Glutamatergic neuron (in vitro differentiated cells): Measurements from ENCODE around the gene MRFAP1. TPM values are rescaled to one million over a fixed set of nuclear protein-coding genes. Genes with fewer than 3 reads are reported as not detected.
A peak's percentile ranks its signal among the peaks of the same experiment; 100 is the strongest.

Source experiments
- DNase-seq: peaks from one replicate; pipeline ENCODE4 v3.0.0; 2022
- H3K27ac Mint-ChIP-seq: one replicate; pipeline ENCODE4 v1.8.0; 2020; ENCODE audit warnings: mild to moderate bottlenecking, mixed read lengths, inconsistent platforms; ENCODE audit not compliant: unreplicated experiment
- H3K27me3 Mint-ChIP-seq: one replicate; pipeline ENCODE4 v1.8.0; 2020; ENCODE audit warnings: mild to moderate bottlenecking, moderate library complexity, mixed read lengths, inconsistent platforms; ENCODE audit not compliant: unreplicated experiment
- H3K36me3 Mint-ChIP-seq: one replicate; pipeline ENCODE4 v1.8.0; 2020; ENCODE audit warnings: mild to moderate bottlenecking, mixed read lengths, inconsistent platforms; ENCODE audit not compliant: unreplicated experiment
- H3K4me1 Mint-ChIP-seq: one replicate; pipeline ENCODE4 v1.8.0; 2020; ENCODE audit warnings: mild to moderate bottlenecking, low read depth, mixed read lengths, inconsistent platforms; ENCODE audit not compliant: unreplicated experiment
- H3K4me3 Mint-ChIP-seq: one replicate; pipeline ENCODE4 v1.8.0; 2020; ENCODE audit warnings: mild to moderate bottlenecking, mixed read lengths, inconsistent platforms; ENCODE audit not compliant: unreplicated experiment
- H3K9me3 Mint-ChIP-seq: one replicate; pipeline ENCODE4 v1.8.0; 2020; ENCODE audit warnings: mild to moderate bottlenecking, moderate library complexity, mixed read lengths, inconsistent platforms; ENCODE audit not compliant: unreplicated experiment
- long read RNA-seq: library from polyadenylated mRNA; unstranded; transcript quantifications from one replicate; pipeline ENCODE4 v2.0.0, GENCODE V29; 2020; ENCODE audit not compliant: unreplicated experiment
- total RNA-seq: library from RNA; stranded (reverse); fragmentation: NEBNext Ultra II Directional; extraction: Animal tissue kit (Norgen Biotek cat#: 25700); gene quantifications from one replicate; pipeline ENCODE4 v1.2.1, GENCODE V29; 2021; ENCODE audit not compliant: unreplicated experiment
- TF ChIP-seq, protein P1 (sequence below): fragments of 200-600 bp; sonication (generic); IDR thresholded peaks from one replicate; pipeline ENCODE4 v1.5.0; 2021; ENCODE audit not compliant: partially characterized antibody, unreplicated experiment

The MRFAP1 gene
- 226 TPM for total RNA-seq
- long read RNA-seq, transcript MRFAP1-202 (2 exons, 1,584 nt), result major isoform, 238 of 343 reads
- long read RNA-seq, transcript MRFAP1-201 (3 exons, 2,049 nt), result minor isoform, 104 of 343 reads
- long read RNA-seq, partial matches to known transcripts, result 0 of 343 reads
- long read RNA-seq, other reads (novel, unspliced or antisense), result 1 of 343 reads

GRCh38 chr4:6640292-6641163, at the start of gene MRFAP1:
MRFAP1 (plus strand) TSS chr4:6640685; CDS start chr4:6640863, 178 bp downstream.
- H3K36me3 Mint-ChIP-seq, result no peaks in the 10 kb centered on the region
- H3K27ac Mint-ChIP-seq, result peak within 1 kb of the TSS; percentile 99
- TF ChIP-seq, protein P1, sequence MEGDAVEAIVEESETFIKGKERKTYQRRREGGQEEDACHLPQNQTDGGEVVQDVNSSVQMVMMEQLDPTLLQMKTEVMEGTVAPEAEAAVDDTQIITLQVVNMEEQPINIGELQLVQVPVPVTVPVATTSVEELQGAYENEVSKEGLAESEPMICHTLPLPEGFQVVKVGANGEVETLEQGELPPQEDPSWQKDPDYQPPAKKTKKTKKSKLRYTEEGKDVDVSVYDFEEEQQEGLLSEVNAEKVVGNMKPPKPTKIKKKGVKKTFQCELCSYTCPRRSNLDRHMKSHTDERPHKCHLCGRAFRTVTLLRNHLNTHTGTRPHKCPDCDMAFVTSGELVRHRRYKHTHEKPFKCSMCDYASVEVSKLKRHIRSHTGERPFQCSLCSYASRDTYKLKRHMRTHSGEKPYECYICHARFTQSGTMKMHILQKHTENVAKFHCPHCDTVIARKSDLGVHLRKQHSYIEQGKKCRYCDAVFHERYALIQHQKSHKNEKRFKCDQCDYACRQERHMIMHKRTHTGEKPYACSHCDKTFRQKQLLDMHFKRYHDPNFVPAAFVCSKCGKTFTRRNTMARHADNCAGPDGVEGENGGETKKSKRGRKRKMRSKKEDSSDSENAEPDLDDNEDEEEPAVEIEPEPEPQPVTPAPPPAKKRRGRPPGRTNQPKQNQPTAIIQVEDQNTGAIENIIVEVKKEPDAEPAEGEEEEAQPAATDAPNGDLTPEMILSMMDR, result no peak
- H3K4me1 Mint-ChIP-seq, result peaks cover 21% of the 10 kb centered on the region
- peak; percentile 91 for DNase-seq
- peaks cover 7% of the 10 kb centered on the region for H3K27me3 Mint-ChIP-seq
- H3K9me3 Mint-ChIP-seq, result peaks cover 4% of the 10 kb centered on the region
- H3K4me3 Mint-ChIP-seq, result peak within 1 kb of the TSS; percentile 99

DNA sequence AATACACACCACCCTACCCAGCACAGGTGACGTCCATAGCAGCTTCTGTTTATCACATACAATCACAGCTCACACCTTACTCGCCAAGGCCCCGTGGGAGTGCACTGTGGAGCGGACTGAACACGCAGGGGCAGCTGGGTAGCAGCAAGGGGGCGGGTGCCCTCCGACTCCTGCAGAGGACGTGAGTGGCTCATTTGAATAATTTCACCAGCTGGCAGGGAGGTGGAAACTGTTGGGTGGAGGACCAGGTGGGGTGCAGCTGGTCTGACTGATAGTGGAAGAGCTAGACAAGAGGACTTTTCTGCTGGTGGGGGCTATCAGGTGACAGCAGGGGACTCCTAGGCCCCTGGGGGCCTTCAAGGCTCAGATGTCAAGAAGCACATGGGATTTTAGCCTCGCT, 49.2 kb upstream of the MRFAP1 start:
- Mint-ChIP-seq H3K4me3 (no peak overlapping the region), H3K36me3 (no peaks in the 10 kb centered on the region), H3K27ac (peak overlapping the region; percentile 66), H3K9me3 (peaks cover 7% of the 10 kb centered on the region), H3K27me3 (peaks cover 5% of the 10 kb centered on the region), H3K4me1 (peaks cover 11% of the 10 kb centered on the region)
- peak; percentile 83 for DNase-seq
- TF ChIP-seq, protein P1, result no peak

DNA sequence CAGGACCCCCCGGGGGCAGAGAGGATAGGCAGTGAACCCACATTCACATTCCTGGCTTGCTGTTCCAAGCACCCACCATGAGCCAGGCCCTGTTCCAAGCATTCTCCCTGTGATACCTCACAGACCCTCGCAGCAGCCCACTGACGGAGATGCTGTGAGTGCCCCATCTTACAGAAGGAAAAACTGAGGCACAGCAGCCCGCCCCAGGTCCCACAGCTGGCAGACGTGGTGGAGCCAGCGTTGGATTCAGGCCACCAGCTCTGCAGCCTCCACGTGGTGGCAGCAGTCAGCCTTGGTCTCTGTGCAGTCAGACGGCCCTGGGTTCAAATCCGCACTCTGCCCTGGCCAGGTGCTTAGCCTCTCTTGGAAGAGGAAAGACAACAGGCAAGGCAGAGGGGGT, 48.7 kb upstream of the MRFAP1 start:
- TF ChIP-seq, protein P1, result no peak
- Mint-ChIP-seq H3K4me1 (peaks cover 13% of the 10 kb centered on the region), H3K36me3 (no peaks in the 10 kb centered on the region), H3K27me3 (peaks cover 5% of the 10 kb centered on the region), H3K4me3 (no peak overlapping the region), H3K27ac (peak overlapping the region; percentile 66), H3K9me3 (peaks cover 7% of the 10 kb centered on the region)
- no peak for DNase-seq

DNA sequence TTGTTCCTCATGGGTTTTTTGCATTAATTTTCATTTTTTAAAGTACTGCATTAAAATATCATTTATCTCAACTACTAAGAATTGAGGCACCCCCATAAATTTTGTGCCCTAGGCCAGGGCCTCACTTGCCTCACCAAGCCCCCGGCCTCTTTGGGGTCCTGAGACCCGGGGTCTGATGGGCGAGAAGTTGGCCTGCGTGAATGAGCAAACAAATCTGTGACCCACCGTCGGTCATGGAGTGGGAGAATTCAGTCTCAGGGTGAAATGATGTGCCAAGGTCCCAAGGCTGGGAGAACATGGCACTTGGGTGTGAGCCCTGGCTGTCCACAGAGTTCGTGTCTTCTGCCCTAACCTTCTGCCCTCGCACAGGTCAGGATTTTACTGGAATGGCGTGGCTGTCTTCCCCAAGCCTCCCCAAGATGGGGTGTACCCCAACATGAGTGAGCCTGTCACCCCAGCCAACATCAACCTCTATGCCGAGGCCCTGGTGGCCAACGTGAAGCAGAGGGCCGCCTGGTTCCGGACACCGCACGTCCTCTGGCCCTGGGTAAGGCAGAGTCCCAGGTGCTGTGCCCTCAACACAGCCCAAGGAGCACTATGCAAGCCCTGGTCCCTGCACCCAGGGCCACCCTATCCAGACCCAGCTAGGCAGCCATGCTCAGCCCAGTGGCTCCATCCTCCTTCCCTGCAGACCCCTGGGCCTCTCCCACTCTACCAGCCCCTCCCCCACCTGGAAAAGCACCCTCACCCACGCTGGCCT, 47.5 kb upstream of the MRFAP1 start:
- Mint-ChIP-seq H3K27ac (no peak overlapping the region), H3K4me1 (peaks cover 13% of the 10 kb centered on the region), H3K36me3 (no peaks in the 10 kb centered on the region), H3K4me3 (no peak overlapping the region), H3K27me3 (peaks cover 5% of the 10 kb centered on the region), H3K9me3 (peaks cover 7% of the 10 kb centered on the region)
- no peak for DNase-seq
- TF ChIP-seq, protein P1, result no peak
